Measurements from ENCODE around the gene ARSA.

ARSA gene

GRCh38 chr22:50657925-50658324 is 30.0 kb upstream of the ARSA start:
- ATAC-seq: no peak
- TF ChIP-seq ZFP3 (CRISPR knock-in tag; IDR thresholded peaks at IDR 0.05): no peak
- no peak for TF ChIP-seq TOX (CRISPR knock-in tag; IDR thresholded peaks at IDR 0.05; ENCODE audit: borderline replicate concordance)
- no peak for TF ChIP-seq SNAI2 (CRISPR knock-in tag; IDR thresholded peaks at IDR 0.05)
- TF ChIP-seq PPARA (CRISPR knock-in tag; IDR thresholded peaks at IDR 0.05; ENCODE audit: borderline replicate concordance): no peak
- no peak for TF ChIP-seq CSDC2 (CRISPR knock-in tag; IDR thresholded peaks at IDR 0.05)
- no peak for TF ChIP-seq ISL1 (CRISPR knock-in tag; IDR thresholded peaks at IDR 0.05)
- TF ChIP-seq ZNF70 (CRISPR knock-in tag; IDR thresholded peaks at IDR 0.05): no peak
- TF ChIP-seq ZC3H10 (CRISPR knock-in tag; IDR thresholded peaks at IDR 0.05): no peak
- no peak for TF ChIP-seq CSRNP3 (CRISPR knock-in tag; IDR thresholded peaks at IDR 0.05)
- no peak for TF ChIP-seq ZFP30 (CRISPR knock-in tag; IDR thresholded peaks at IDR 0.05)
- no peak for TF ChIP-seq POU6F1 (CRISPR knock-in tag; IDR thresholded peaks at IDR 0.05; ENCODE audit: borderline replicate concordance, low read depth)
- no peak for TF ChIP-seq CREB5 (CRISPR knock-in tag; IDR thresholded peaks at IDR 0.05; ENCODE audit: low read depth)
- no peak for TF ChIP-seq GLIS3 (CRISPR knock-in tag; IDR thresholded peaks at IDR 0.05)
- TF ChIP-seq PATZ1 (CRISPR knock-in tag; IDR thresholded peaks at IDR 0.05; ENCODE audit: borderline replicate concordance): no peak
- no peak for TF ChIP-seq TSHZ2 (CRISPR knock-in tag; IDR thresholded peaks at IDR 0.05)
- no peak for TF ChIP-seq TCF4 (CRISPR knock-in tag; IDR thresholded peaks at IDR 0.05; ENCODE audit: borderline replicate concordance)
- TF ChIP-seq ZNF8 (CRISPR knock-in tag; IDR thresholded peaks at IDR 0.05): no peak
- TF ChIP-seq OSR1 (CRISPR knock-in tag; IDR thresholded peaks at IDR 0.05): no peak
- TF ChIP-seq ESRRG (CRISPR knock-in tag; IDR thresholded peaks at IDR 0.05): no peak

- ATAC-seq: peak; percentile 77
- TF ChIP-seq ZNF565 (CRISPR knock-in tag; conservative IDR thresholded peaks at IDR 0.05; ENCODE audit: low read depth) (no peak), ZNF8 (CRISPR knock-in tag; IDR thresholded peaks at IDR 0.05) (no peak), ISL1 (CRISPR knock-in tag; IDR thresholded peaks at IDR 0.05) (no peak), BACH2 (CRISPR knock-in tag; IDR thresholded peaks at IDR 0.05; ENCODE audit: borderline replicate concordance) (no peak), OSR1 (CRISPR knock-in tag; IDR thresholded peaks at IDR 0.05) (no peak), PATZ1 (CRISPR knock-in tag; IDR thresholded peaks at IDR 0.05; ENCODE audit: borderline replicate concordance) (no peak), PPARA (CRISPR knock-in tag; IDR thresholded peaks at IDR 0.05; ENCODE audit: borderline replicate concordance) (no peak), TSHZ2 (CRISPR knock-in tag; IDR thresholded peaks at IDR 0.05) (no peak), CSDC2 (CRISPR knock-in tag; IDR thresholded peaks at IDR 0.05) (no peak), POU6F1 (CRISPR knock-in tag; IDR thresholded peaks at IDR 0.05; ENCODE audit: borderline replicate concordance, low read depth) (no peak)
Observed at GRCh38 chr22:50656122-50657070, 28.4 kb upstream of the ARSA start.

Data from SK-N-SH treated with all-trans-retinoic acid at 6 μM for 48 hours (cell line).